HG03432 (cell line): ENCODE data around the gene PRRG4.
"Not testable (repeated sequence)": the region's sequence is repeated elsewhere in the genome, so short reads cannot be mapped to it uniquely, and the experiment has no call there.

Experiments
- ATAC-seq: cut with Tn5 transposase; IDR thresholded peaks from one replicate; pipeline ENCODE4 v1.9.1; 2021; ENCODE audit warnings: mild to moderate bottlenecking, moderate library complexity; ENCODE audit not compliant: unreplicated experiment

PRRG4 gene

DNA sequence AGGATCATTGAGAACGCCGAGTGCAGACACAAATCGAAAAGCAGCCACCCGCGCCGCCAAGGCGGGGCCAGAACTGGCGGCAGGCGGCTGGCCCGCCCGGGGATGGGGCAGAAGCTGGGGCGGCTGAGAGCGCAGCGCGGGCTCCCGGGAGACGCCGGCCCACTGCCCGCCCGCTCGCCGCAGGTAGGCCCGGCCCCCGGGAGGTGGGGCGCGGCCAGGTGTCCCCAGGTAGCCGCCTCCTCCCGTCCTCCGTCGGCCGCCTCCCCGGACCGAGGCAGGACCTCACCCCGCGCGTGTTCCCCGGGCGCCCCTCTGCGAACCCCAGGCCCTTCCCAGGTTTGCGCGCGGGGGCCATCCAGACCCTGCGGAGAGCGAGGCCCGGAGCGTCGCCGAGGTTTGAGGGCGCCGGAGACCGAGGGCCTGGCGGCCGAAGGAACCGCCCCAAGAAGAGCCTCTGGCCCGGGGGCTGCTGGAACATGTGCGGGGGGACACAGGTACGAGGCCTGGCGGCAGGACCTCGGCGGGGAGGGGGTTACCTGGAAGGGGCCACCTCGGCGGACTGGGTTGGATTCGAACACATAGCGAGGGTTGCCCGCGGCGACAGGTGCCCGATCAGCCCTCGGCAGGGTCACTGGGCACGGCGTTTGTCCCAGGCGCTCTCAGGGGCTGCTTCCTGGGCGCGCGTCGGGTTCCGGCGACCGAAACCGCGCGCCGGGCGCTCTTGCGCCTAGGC is at the start of gene PRRG4:
Gene PRRG4 (plus strand): TSS at position 248 of the 733 bp plus-strand sequence. CDS start 603 bp downstream, outside the sequence.
- ATAC-seq = peak; percentile 86

GRCh38 chr11:32780839-32781238 is 48.9 kb upstream of the PRRG4 start:
- not testable (repeated sequence) for ATAC-seq

DNA sequence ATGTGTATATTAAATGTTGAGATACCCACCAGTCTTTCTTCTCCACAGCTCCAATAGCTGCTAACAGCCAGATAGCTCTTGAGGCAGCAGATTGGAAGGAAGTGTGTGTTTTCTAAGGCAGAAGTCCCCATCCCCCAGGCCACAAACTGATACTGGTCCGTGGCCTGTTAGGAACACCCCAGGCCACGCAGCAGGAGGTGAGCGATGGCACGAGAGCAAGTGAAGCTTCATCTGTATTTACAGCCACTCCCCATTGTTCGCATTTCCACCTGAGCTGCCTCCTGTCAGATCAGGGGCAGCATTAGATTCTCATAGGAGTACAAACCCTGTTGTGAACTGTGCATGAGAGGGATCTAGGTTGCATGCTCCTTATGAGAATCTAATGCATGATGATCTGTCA is 48.0 kb upstream of the PRRG4 start:
- no peak for ATAC-seq

DNA sequence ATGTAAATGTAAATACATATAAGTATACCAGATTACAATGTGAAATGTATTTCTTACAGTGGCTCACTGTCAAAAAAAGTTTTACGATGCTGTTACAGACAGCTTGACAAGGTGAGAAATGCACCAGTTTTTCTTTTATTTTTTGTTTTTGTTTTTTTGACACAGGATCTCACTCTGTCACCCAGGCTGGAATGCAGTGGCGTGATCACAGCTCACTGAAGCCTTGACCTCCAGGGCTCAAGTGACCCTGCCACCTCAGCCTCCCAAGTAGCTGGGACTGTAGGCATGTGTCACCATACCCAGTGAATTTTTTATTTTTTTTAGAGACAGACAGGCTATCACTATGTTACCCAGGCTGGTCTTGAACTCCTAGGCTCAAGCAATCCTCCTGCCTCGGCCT is 44.5 kb upstream of the PRRG4 start:
- ATAC-seq = no peak

DNA sequence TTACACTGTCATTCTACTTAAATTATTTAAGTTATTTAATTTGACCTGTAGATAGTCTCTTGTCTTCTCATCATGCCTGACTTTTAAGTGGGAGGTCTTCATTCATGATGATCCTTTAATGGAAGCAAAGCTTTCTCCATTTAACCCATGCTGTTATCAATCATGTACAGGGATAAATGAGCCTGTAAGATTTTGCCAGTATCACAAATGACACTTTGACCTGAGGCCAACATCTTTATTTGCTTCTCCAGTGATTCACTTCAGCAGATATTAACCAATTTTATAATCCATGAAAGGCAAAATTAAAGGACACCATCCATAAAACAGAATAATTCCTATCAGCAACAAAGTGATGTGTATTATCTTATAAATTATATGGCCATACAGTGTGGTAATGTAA is 42.9 kb upstream of the PRRG4 start:
- no peak for ATAC-seq

GRCh38 chr11:32790916-32791315 is 38.8 kb upstream of the PRRG4 start:
- no peak for ATAC-seq

DNA sequence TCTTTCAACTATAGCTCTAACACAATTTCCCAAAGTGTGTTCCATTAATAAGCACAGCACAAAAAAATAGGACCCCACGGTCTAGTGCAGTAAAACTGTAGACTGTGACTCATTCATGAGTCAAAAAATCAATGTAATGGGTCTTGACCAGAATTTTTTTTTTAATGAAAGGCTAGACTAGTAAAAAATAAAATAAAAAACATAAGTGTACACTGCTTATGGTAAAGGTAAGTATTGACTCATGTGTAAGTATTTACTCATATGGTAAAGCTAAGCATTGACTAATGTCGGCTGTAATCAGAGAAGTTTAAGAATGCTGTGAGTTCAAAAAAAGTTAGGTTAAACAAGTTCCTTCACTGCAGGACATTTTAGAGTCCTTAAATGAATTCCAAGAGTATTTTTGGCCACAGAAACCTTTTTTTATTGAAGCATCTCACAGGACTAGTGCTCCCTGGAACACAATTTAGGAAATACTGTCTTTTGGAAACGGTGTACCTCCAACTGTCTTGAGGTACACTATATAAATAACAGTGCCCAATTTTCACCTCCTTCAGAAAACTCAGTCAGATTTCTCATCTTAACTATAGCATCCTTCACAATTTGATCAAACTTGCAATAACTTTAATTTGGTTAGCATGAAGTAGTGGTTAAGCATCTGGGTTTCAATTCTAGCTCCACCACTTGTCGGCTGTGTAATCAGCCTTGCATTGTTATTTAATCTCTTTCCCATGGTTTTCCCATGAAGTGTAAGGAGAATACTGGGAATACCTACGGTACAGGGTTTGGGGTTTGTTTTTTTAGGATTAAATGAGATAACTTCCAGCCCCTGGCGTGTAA is 37.4 kb upstream of the PRRG4 start:
- ATAC-seq = peak; percentile 29

DNA sequence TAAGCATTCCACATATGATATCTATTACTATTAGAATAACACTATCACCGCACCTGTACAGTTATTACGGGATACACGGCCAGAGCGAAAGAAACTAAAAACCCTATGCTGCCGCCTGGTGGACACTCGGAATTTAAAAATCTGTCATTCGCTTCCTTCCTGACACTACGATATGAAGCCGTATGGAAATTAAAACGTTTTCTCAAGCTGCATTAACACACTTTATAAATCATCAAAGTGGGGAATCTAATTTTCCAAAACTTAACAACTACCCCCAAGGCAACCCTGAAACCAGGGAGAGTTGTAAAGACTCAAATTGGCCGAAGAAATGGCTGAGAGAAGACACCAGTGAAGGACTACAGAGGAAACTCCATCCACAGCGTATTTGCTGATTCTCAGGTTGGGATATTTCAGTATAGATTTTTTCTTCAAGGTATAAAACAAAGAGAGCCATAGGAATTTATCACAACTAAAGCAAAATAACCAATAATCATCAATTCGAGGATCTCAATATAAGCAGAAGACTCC is 36.7 kb upstream of the PRRG4 start:
- ATAC-seq = peak; percentile 73

- no peak for ATAC-seq
These were observed 35.3 kb upstream of the PRRG4 start, which contains the start of gene CCDC73 for GRCh38 chr11:32794439-32794838. Gene CCDC73, minus strand, starts transcription at chr11:32794662. Its CDS starts 34,419 bp downstream, at chr11:32760243.

GRCh38 chr11:32796425-32796824 is 33.3 kb upstream of the PRRG4 start:
- no peak for ATAC-seq

GRCh38 chr11:32809313-32809712 is 20.4 kb upstream of the PRRG4 start:
- ATAC-seq = peak; percentile 98

GRCh38 chr11:32817181-32817851 is 12.4 kb upstream of the PRRG4 start:
- no peak for ATAC-seq

- ATAC-seq = no peak
These were observed 11.9 kb upstream of the PRRG4 start for GRCh38 chr11:32817852-32818183.

DNA sequence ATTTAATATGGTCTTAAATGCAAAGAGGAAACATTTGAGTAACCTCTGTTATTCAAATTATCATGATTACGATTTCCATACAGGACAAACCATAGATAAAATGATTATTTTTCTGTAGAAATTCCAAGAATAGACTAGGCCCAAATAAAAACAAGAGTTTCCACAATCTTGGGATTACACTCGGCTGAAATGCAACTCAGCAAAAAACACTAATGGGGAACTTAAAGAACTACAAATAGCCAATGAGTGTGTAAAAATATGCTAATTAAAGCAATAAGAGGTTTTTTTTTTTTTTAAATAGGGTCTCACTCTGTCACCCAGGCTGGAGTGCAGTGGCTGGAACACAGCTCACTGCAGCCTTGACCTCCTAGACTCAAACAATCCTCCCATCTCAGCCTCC is 10.5 kb upstream of the PRRG4 start:
- no peak for ATAC-seq

DNA sequence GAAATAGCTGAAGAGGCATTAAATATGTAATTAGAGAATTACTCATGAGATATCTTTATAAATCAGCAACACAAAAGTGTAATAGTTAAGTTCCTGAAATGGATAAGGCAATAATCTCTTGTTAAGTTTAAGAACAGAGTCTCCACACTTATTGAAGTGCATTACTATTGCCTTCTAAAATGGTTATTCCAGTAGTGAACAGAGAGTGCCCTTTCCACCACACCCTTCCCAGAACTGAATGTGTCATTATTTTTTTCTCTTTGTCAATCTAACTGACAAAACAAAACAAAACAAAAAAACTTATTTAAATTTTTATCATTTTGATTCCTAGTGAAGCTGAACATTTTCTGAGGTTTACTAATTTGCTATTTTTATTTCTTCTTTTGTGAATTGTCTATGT is 9.2 kb upstream of the PRRG4 start:
- no peak for ATAC-seq

GRCh38 chr11:32821517-32821916 is 8.2 kb upstream of the PRRG4 start:
- ATAC-seq = peak; percentile 27

- ATAC-seq = peak; percentile 60
These were observed 7.7 kb upstream of the PRRG4 start for GRCh38 chr11:32821917-32822560.

GRCh38 chr11:32823617-32824016 is 6.1 kb upstream of the PRRG4 start:
- not testable (repeated sequence) for ATAC-seq

DNA sequence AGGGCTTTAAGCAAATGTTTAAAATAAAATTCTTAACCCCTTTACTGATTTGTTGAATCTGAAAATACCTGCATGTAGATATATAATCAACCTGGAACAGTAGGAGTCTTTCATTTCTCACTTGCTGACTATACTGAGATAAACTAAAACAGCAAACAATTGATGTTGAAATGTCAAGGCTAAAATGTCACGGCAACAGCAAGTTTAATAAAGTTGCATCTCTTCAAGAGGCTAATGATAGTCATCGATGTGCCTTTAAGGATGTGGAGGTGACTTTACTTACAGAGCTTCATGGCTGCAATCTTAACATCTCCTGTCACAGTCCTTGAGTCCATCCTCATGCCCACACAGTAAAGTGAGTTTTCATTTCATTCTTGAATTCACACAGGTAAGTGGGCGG is 3.6 kb upstream of the PRRG4 start:
- ATAC-seq = no peak

GRCh38 chr11:32827276-32827675 is 2.5 kb upstream of the PRRG4 start:
- no peak for ATAC-seq

GRCh38 chr11:32829157-32829679 is 509 bp upstream of the PRRG4 start:
- peak; percentile 47 for ATAC-seq
